Renal cortex interstitium (tissue), 11 donors: ENCODE measurements around the gene SLC41A3. TPM values are rescaled to one million over a fixed set of nuclear protein-coding genes. Genes with fewer than 3 reads are reported as not detected.
"Not testable (repeated sequence)": the region's sequence is repeated elsewhere in the genome, so short reads cannot be mapped to it uniquely, and the experiment has no call there.

Experiments
- DNase-seq, 11 donors: peaks; one replicate each; pipeline ENCODE4 v3.0.0-alpha.2; 2013; ENCODE audit warnings: low read depth in 9 of 11, low spot score in 4 of 11; ENCODE audit errors: extremely low read depth in 1 of 11
- polyA plus RNA-seq, 3 donors: library from polyadenylated mRNA; unstranded; fragments of 120-200 nt; gene quantifications; one replicate each; pipeline ENCODE4 v1.2.1, GENCODE V29; 2013; ENCODE audit not compliant: insufficient read length in 3 of 3

SLC41A3 gene
- polyA plus RNA-seq, 3 donors = 72.5 to 78.3 (median 74.3) TPM

DNA sequence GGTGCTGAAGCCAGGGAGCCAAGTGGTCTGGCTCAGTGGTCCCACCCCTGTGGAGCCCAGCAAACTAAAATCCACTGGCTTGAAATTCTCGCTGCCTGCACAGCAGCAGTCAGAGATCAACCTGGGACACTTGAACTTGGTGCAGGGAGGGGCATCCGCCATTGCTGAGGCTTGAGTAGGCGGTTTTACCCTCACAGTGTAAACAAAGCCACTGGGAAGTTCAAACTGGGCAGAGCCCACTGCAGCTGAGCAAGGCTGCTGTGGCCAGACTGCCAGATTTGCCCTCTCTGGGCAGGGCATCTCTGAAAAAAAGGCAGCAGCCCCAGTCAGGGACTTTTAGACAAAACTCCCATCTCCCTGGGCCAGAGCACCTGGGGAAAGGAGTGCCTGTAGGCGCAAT, 87.2 kb downstream of the SLC41A3 start:
- DNase-seq = not testable (repeated sequence)

GRCh38 chr3:125990253-125990970, 93.5 kb downstream of the SLC41A3 start:
- peak; percentile 50 to 85 (median 71) for DNase-seq

- not testable (repeated sequence) for DNase-seq
These were observed 99.0 kb downstream of the SLC41A3 start for GRCh38 chr3:125984951-125985350.

- DNase-seq = not testable (repeated sequence)
These were observed 106.8 kb downstream of the SLC41A3 start for GRCh38 chr3:125977104-125977503.

GRCh38 chr3:125976003-125976390, 107.9 kb downstream of the SLC41A3 start:
- DNase-seq = not testable (repeated sequence)

DNA sequence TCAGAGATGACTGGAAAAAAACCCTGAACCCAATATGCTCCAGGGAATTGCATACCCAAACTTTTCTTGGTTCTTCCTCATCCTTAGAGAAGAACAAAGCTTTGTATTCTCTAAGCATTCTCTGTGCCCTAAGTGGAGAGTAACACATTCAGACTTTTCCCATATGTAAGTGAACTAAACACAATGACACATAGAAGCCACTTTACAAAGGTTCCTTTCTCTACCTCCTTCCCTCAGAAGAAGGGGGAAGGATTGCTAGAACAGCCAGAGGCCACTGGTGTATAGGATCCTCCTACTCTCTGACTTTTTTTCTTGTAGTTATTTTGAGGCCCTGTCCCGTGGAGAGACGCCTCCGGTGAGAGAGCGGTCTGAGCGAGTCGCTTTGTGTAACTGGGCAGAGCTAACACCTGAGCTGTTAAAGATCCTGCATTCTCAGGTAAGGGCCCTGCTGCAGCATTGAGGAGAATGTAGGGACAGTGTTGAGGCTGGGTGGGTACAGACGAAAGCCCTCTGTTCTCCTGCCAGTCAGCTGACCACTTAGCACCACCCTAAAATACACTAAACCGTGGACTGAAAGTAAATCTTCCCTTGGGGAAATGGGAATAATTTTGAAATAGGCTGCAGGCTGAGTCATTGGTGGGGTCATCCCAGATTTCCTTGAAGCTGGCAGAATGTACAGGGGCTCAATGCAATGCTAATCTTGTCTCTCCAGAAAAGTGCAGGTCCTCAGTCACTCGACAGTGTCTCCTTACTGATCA, 108.5 kb downstream of the SLC41A3 start:
- not testable (repeated sequence) for DNase-seq

DNA sequence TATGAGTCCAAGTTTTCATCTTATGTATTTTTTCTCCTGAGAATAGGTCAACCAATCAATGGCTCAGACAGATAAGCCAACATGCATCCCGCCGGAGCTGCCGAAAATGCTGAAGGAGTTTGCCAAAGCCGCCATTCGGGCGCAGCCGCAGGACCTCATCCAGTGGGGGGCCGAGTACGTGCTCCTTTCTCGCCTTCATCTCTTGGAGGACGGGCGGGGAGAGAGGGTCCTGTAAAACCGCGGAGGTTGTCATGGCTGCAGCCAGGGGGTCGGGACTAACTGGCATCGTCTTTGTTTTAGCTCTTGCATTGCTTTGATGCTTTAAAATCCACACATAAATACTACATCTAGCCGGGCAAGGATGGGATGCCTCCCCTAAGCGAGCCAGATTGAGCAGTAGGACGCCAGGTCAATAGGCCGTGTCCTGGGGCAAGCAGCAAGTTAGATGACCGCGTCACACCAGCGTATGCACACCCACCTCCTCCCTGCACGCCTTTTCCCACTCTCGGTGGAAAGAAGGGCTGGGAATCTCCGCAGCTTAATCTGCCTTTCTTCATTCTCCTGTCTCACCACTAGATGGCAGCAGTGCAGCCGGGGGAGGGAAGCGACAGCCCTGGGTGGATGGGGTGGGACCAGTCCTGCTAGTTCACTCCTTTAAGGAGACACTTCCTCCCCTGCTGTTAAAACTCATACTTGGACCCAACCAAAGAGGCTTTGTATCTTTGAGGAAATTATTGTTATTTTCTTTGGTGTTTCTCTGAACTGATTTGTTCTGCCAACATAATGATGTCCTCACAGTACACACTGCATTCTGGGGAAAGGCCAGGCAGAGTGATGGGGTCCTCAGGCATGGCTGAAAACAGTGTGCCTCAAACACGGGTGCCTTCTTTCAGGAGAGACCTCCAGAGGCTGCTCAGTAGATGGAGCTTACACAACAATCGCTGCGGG, 111.7 kb downstream of the SLC41A3 start:
- DNase-seq = peak in 2 of 11 donors; percentile 16 to 23

DNA sequence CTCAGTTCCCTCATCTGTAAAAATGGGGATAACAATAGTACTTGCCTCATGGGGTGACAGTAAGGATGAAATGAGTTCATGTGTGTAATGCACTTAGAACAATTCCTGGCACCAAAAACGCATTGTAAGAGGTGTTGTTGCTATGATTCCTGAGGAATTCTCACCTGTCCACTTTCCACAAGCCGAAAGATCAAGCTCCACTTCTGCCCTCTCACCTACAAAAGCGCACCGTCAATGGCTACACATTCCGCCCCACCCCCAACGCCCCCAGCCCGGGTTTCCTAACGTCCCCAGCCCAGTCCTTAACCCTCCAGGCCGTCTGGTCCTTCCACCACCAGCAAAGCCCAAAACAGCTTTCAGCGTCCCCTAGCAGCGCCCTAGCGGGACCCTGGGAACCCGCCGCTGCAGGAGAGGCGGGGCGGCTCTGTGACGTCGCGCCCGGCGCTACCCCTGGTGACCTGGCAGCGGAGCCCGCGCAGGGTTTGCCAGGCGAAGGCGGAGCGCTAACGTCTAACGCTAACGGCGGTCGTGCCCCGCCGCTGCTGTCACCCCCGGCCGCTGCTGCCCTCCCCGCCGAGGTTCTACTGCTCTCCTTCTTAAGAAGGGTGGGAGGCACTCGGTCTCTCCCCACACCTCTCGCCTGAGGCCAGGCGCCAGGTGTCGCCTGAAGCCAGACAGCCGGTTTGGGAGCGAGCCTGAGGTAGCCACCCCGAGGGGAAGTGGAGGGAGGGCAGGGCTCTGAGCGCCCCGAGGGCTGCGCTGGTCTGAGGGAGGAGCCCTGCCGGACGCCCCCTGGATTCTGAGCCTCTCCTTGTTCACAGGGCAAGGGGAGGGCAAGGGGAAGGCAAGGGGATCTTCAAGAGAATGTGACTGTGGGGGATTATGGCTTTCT, 115.0 kb downstream of the SLC41A3 start, which contains the start of gene ROPN1B:
TSS of gene ROPN1B (plus strand) at position 478 of the 892 bp plus-strand sequence. CDS start 2,877 bp downstream, outside the sequence.
- not testable (repeated sequence) for DNase-seq

- DNase-seq = not testable (repeated sequence)
These were observed 115.8 kb downstream of the SLC41A3 start for GRCh38 chr3:125968121-125968520.

GRCh38 chr3:125967156-125967555, 116.8 kb downstream of the SLC41A3 start:
- DNase-seq = no peak

DNA sequence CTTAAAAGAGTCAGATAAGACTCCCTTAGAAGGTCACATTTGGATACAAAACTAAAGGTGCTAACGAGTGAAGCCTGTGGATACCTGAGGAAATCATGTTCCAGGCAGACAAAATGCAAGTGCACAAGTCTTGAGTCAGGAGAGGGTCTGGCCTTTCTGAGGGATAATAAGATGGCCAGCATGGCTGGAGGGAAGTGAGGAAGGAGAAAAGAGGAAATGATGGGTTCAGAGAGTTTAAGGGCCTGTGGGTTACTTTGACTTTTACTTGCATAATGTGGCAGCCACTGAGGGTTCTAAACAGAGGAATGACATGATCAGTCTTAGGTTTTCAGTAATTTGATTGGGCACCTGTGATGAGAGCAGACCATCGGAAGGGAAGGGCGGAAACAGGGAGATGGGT, 118.4 kb downstream of the SLC41A3 start:
- no peak for DNase-seq

DNA sequence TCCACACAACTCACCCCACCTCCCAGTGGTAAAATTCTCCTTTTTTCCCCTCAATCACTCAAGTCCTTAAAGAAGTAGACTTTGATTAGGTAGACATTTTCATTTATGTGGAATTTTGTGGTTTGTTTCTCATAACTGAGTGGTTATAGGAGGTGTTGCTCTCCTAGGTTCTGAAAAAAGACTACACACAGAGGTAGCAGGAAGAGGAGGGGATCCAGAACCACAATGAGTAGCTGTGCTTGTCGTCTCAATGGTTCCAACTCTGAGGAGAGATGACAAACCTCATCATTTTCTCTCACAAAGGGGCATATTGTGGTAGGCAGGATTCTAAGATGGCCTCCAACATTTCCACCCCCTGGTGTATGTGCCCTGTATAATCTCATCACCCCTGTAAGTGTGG, 120.1 kb downstream of the SLC41A3 start:
- DNase-seq = not testable (repeated sequence)

DNA sequence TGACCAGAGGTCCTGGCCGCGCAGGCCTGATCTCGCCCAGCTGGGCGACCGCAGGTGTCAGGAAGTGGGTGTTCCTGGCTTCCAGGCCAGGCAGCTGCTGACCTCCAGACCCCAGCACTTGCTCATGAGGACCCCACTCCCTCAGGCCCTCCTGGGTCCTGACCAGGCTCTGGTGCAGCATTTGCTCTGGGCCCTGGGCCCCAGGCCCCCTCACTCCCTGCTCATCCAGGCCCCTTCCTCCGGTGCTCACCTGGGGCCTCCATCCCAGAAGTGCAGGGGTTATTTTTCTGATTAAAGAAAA, 122.7 kb downstream of the SLC41A3 start:
- DNase-seq = no peak

DNA sequence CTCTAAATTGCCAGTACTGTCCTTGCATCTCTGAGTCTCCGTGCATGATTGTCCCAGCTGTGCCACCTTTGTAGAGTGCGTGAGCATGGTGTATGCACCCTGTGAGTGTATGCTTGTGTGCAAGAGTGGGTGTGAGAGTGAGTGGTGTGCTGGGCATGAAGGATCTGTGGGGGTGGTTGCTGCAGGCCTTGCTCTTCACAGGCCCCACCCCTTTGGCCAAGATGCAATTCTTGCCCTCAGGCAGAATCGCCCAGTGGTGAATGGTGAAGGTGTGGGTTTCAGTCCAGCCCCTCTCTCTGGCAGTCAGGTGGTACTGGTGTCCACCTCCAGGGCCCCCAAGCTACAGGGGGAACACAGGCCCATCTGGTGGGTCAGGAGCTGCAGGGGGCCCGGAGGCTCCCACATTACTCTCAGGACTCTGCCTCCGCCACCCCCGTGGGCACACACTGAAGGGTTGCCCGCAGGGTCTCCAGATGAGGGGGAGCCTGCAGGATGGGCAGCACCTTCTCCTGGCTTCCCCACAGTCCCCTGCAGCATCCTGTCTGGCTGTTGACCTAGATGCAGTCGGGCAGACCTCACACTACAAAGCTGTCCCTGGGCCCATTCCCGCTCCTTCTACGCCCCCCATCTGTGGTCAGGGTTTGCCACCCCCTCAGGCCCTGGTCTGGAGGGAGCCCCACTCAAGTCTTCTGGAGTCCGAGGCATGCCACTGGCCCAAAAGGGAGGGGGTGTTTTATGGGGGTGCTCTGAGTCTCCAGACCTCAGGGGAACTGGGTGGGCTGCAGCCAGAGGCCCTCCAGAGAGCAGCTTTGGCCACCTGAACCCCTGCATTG, 123.3 kb downstream of the SLC41A3 start:
- no peak for DNase-seq

GRCh38 chr3:125960066-125960424, 123.9 kb downstream of the SLC41A3 start:
- DNase-seq = no peak

- no peak for DNase-seq
These were observed 124.4 kb downstream of the SLC41A3 start for GRCh38 chr3:125959317-125960065.
